Measurements from ENCODE around the gene COPS9. TPM values are rescaled to one million over a fixed set of nuclear protein-coding genes. Genes with fewer than 3 reads are reported as not detected.

COPS9 gene
- total RNA-seq, 1 donor from 2014 or later, result 156 TPM

GRCh38 chr2:240168546-240169361, 32.6 kb upstream of the COPS9 start:
- TF ChIP-seq CTCF (IDR thresholded peaks at IDR 0.05), result no peak

GRCh38 chr2:240168041-240168440, 31.9 kb upstream of the COPS9 start:
- Mint-ChIP-seq H3K4me3 (ENCODE audit: unreplicated experiment) (no peak overlapping the region), H3K27me3 (ENCODE audit: unreplicated experiment) (peaks cover 23% of the 10 kb centered on the region), H3K27ac (ENCODE audit: unreplicated experiment) (no peak overlapping the region), H3K36me3 (ENCODE audit: unreplicated experiment) (no peaks in the 10 kb centered on the region), H3K4me1 (ENCODE audit: unreplicated experiment) (peaks cover 4% of the 10 kb centered on the region), H3K9me3 (ENCODE audit: unreplicated experiment) (no peaks in the 10 kb centered on the region)
- no peak for DNase-seq (ENCODE audit: extremely low spot score, unreplicated experiment)
- no peak for TF ChIP-seq CTCF (IDR thresholded peaks at IDR 0.05)

More at GRCh38 chr2:240168546-240169361, 32.6 kb upstream of the COPS9 start:
- no peak for DNase-seq (ENCODE audit: extremely low spot score, unreplicated experiment)
- Mint-ChIP-seq H3K9me3 (ENCODE audit: unreplicated experiment) (no peaks in the 10 kb centered on the region), H3K4me1 (ENCODE audit: unreplicated experiment) (peaks cover 4% of the 10 kb centered on the region), H3K4me3 (ENCODE audit: unreplicated experiment) (no peak overlapping the region), H3K27ac (ENCODE audit: unreplicated experiment) (no peak overlapping the region), H3K27me3 (ENCODE audit: unreplicated experiment) (peaks cover 26% of the 10 kb centered on the region), H3K36me3 (ENCODE audit: unreplicated experiment) (no peaks in the 10 kb centered on the region)

- TF ChIP-seq CTCF (IDR thresholded peaks at IDR 0.05), result no peak
- no peak overlapping the region for H3K27ac Mint-ChIP-seq (ENCODE audit: unreplicated experiment)
- no peaks in the 10 kb centered on the region for H3K36me3 Mint-ChIP-seq (ENCODE audit: unreplicated experiment)
- no peaks in the 10 kb centered on the region for H3K9me3 Mint-ChIP-seq (ENCODE audit: unreplicated experiment)
- no peak for DNase-seq (ENCODE audit: extremely low spot score, unreplicated experiment)
- no peak overlapping the region for H3K4me3 Mint-ChIP-seq (ENCODE audit: unreplicated experiment)
- peaks cover 4% of the 10 kb centered on the region for H3K4me1 Mint-ChIP-seq (ENCODE audit: unreplicated experiment)
- peaks cover 20% of the 10 kb centered on the region for H3K27me3 Mint-ChIP-seq (ENCODE audit: unreplicated experiment)
These were observed 31.4 kb upstream of the COPS9 start for GRCh38 chr2:240167588-240167880.

- Mint-ChIP-seq H3K27me3 (ENCODE audit: unreplicated experiment) (peaks cover 14% of the 10 kb centered on the region), H3K36me3 (ENCODE audit: unreplicated experiment) (no peaks in the 10 kb centered on the region), H3K9me3 (ENCODE audit: unreplicated experiment) (no peaks in the 10 kb centered on the region), H3K27ac (ENCODE audit: unreplicated experiment) (no peak overlapping the region), H3K4me1 (ENCODE audit: unreplicated experiment) (peaks cover 4% of the 10 kb centered on the region), H3K4me3 (ENCODE audit: unreplicated experiment) (no peak overlapping the region)
- no peak for DNase-seq (ENCODE audit: extremely low spot score, unreplicated experiment)
- TF ChIP-seq CTCF (IDR thresholded peaks at IDR 0.05), result no peak
These were observed 30.9 kb upstream of the COPS9 start for GRCh38 chr2:240166761-240167587.

GRCh38 chr2:240166191-240166590, 30.1 kb upstream of the COPS9 start:
- Mint-ChIP-seq H3K27me3 (ENCODE audit: unreplicated experiment) (peaks cover 7% of the 10 kb centered on the region), H3K27ac (ENCODE audit: unreplicated experiment) (no peak overlapping the region), H3K36me3 (ENCODE audit: unreplicated experiment) (no peaks in the 10 kb centered on the region), H3K4me3 (ENCODE audit: unreplicated experiment) (no peak overlapping the region), H3K4me1 (ENCODE audit: unreplicated experiment) (peaks cover 4% of the 10 kb centered on the region), H3K9me3 (ENCODE audit: unreplicated experiment) (no peaks in the 10 kb centered on the region)
- no peak for TF ChIP-seq CTCF (IDR thresholded peaks at IDR 0.05)
- DNase-seq (ENCODE audit: extremely low spot score, unreplicated experiment), result no peak

Measured in osteocyte (in vitro differentiated cells).